ENCODE data around the gene COL23A1.
"Not testable (repeated sequence)": the region's sequence is repeated elsewhere in the genome, so short reads cannot be mapped to it uniquely, and the experiment has no call there.

DNA sequence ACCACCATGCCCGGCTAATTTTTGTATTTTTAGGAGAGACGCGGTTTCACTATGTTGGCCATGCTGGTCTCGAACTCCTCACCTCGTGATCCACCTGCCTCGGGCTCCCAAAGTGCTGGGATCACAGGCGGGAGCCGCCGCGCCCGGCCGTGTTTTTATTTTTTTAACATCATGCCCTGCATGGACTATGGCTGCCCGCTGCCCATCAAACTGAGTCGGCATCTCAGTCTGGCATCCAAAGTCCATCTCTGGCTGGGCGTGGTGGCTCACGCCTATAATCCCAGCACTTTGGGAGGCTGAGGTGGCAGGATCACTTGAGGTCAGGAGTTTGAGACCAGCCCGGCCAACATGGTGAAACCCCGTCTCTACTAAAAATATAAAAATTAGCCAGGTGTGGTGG is 336.6 kb downstream of the COL23A1 start:
- TF ChIP-seq, protein P1, sequence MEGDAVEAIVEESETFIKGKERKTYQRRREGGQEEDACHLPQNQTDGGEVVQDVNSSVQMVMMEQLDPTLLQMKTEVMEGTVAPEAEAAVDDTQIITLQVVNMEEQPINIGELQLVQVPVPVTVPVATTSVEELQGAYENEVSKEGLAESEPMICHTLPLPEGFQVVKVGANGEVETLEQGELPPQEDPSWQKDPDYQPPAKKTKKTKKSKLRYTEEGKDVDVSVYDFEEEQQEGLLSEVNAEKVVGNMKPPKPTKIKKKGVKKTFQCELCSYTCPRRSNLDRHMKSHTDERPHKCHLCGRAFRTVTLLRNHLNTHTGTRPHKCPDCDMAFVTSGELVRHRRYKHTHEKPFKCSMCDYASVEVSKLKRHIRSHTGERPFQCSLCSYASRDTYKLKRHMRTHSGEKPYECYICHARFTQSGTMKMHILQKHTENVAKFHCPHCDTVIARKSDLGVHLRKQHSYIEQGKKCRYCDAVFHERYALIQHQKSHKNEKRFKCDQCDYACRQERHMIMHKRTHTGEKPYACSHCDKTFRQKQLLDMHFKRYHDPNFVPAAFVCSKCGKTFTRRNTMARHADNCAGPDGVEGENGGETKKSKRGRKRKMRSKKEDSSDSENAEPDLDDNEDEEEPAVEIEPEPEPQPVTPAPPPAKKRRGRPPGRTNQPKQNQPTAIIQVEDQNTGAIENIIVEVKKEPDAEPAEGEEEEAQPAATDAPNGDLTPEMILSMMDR (IDR thresholded peaks at IDR 0.05), result not testable (repeated sequence)
- TF ChIP-seq POLR2A (IDR thresholded peaks at IDR 0.05), result not testable (repeated sequence)

Measured in lower leg skin (tissue), 3 donors.